Uterus (tissue), 2 donors: ENCODE results near the gene RORB.

Source experiments
- POLR2A ChIP-seq, 2 donors: fragments of 450-650 bp; IDR thresholded peaks; one replicate each; pipeline ENCODE4 v1.6.1; 2016; ENCODE audit warnings: antibody characterized with exemption in 2 of 2, mild to moderate bottlenecking in 1 of 2, moderate library complexity in 1 of 2
- TF ChIP-seq, protein P1 (sequence below), 4 experiments: fragments of 200-600 bp in 2 of 4; fragments of 450-650 bp in 2 of 4; sonication (generic) in 2 of 4; IDR thresholded peaks; one replicate each; pipeline ENCODE4 v1.5.1; 2016 to 2019; ENCODE audit warnings: antibody characterized with exemption in 4 of 4, mild to moderate bottlenecking in 2 of 4, moderate library complexity in 1 of 4

DNA sequence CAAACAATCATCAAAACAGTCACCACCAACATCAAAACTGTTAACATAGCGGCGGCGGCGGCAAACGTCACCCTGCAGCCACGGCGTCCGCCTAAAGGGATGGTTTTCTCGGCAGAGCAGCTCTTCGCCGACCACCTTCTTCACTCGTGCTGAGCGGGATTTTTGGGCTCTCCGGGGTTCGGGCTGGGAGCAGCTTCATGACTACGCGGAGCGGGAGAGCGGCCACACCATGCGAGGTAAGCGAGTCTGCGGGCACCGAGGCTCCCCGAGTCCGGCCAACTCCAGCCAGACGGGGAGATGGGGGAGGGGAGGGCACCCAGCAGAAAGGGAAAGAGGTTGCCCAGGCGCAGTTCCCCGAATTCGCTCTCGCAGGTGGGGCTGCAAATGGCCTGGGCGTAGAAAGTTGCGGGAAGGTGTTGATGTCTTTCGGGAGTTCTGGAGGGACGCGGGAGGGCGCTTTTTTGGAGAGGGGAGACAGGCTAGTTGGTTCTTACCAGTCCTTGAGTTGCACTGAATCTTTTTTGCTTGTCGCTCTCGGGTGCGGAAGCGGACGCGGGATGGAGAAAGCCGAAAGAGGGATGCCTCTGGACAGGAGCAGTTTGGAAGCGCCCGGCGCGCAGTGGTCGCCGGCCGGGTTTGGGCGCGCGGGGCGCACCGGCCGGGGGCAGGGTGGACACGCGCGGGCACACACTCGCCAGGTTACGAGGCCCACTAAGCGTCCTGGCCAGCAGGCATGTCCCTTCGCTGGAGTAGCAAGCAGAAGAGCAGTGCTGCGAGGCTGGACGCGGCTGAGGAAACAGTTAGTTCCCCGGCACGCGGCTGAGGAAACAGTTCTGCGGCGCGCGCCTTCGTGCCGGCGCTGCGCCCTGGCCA, 849 bp downstream of the RORB start:
- TF ChIP-seq POLR2A (IDR thresholded peaks at IDR 0.05), result no peak
- TF ChIP-seq, protein P1, sequence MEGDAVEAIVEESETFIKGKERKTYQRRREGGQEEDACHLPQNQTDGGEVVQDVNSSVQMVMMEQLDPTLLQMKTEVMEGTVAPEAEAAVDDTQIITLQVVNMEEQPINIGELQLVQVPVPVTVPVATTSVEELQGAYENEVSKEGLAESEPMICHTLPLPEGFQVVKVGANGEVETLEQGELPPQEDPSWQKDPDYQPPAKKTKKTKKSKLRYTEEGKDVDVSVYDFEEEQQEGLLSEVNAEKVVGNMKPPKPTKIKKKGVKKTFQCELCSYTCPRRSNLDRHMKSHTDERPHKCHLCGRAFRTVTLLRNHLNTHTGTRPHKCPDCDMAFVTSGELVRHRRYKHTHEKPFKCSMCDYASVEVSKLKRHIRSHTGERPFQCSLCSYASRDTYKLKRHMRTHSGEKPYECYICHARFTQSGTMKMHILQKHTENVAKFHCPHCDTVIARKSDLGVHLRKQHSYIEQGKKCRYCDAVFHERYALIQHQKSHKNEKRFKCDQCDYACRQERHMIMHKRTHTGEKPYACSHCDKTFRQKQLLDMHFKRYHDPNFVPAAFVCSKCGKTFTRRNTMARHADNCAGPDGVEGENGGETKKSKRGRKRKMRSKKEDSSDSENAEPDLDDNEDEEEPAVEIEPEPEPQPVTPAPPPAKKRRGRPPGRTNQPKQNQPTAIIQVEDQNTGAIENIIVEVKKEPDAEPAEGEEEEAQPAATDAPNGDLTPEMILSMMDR (IDR thresholded peaks at IDR 0.05), result no peak
